ENCODE data around the gene CCT5. TPM values are rescaled to one million over a fixed set of nuclear protein-coding genes. Genes with fewer than 3 reads are reported as not detected.

CCT5 gene
- total RNA-seq, 1 donor from 2014 or later = 66.1 TPM

GRCh38 chr5:10289353-10289752 lies 39.3 kb downstream of the CCT5 start:
- peak overlapping the region; percentile 58 to 68 for H3K27ac ChIP-seq
- no peaks in the 10 kb centered on the region for H3K27me3 ChIP-seq
- peaks cover 0 to 12% of the 10 kb centered on the region in 2 donors for H3K4me1 ChIP-seq
- peaks cover 3 to 15% of the 10 kb centered on the region in 2 donors for H3K36me3 ChIP-seq
- DNase-seq (ENCODE audit: low spot score in 2 of 2) = no peak
- peak overlapping the region; percentile 8 to 24 for H3K4me3 ChIP-seq
- intact Hi-C loops (cut with DNase I) = loop anchor here (5.0 kb wide), 1 partner anchor 63 kb away; the partner anchor contains the start of gene MARCHF6
- H3K9me3 ChIP-seq = no peaks in the 10 kb centered on the region
- TF ChIP-seq CTCF (IDR thresholded peaks at IDR 0.05) = no peak

- H3K4me1 ChIP-seq = peaks cover 0 to 12% of the 10 kb centered on the region in 2 donors
- TF ChIP-seq CTCF (IDR thresholded peaks at IDR 0.05) = no peak
- H3K4me3 ChIP-seq = peak overlapping the region in 1 of 2 donors; percentile 24
- no peaks in the 10 kb centered on the region for H3K9me3 ChIP-seq
- intact Hi-C loops (cut with DNase I) = loop anchor here (5.0 kb wide), 1 partner anchor 62 kb away; the partner anchor contains the start of gene MARCHF6
- no peak for DNase-seq (ENCODE audit: low spot score in 2 of 2)
- peaks cover 3 to 15% of the 10 kb centered on the region in 2 donors for H3K36me3 ChIP-seq
- peak overlapping the region; percentile 58 to 68 for H3K27ac ChIP-seq
- no peaks in the 10 kb centered on the region for H3K27me3 ChIP-seq
Observed at GRCh38 chr5:10289991-10290390, 39.9 kb downstream of the CCT5 start.

GRCh38 chr5:10290438-10290837 lies 40.4 kb downstream of the CCT5 start:
- no peak overlapping the region for H3K27ac ChIP-seq
- no peak for TF ChIP-seq CTCF (IDR thresholded peaks at IDR 0.05)
- peaks cover 0 to 12% of the 10 kb centered on the region in 2 donors for H3K4me1 ChIP-seq
- no peak for DNase-seq (ENCODE audit: low spot score in 2 of 2)
- no peak overlapping the region for H3K4me3 ChIP-seq
- no peaks in the 10 kb centered on the region for H3K27me3 ChIP-seq
- no peaks in the 10 kb centered on the region for H3K9me3 ChIP-seq
- peaks cover 3 to 15% of the 10 kb centered on the region in 2 donors for H3K36me3 ChIP-seq
- intact Hi-C loops (cut with DNase I) = no loop called here

- H3K27me3 ChIP-seq = no peaks in the 10 kb centered on the region
- intact Hi-C loops (cut with DNase I) = no loop called here
- no peak for TF ChIP-seq CTCF (IDR thresholded peaks at IDR 0.05)
Observed at GRCh38 chr5:10291692-10292339, 41.7 kb downstream of the CCT5 start.

GRCh38 chr5:10293907-10294662 lies 44.0 kb downstream of the CCT5 start:
- H3K9me3 ChIP-seq = no peaks in the 10 kb centered on the region
- H3K4me3 ChIP-seq = no peak overlapping the region
- H3K27ac ChIP-seq = no peak overlapping the region
- peaks cover 0 to 7% of the 10 kb centered on the region in 2 donors for H3K4me1 ChIP-seq
- peaks cover 0 to 3% of the 10 kb centered on the region in 2 donors for H3K36me3 ChIP-seq
- no peak for DNase-seq (ENCODE audit: low spot score in 2 of 2)
- H3K27me3 ChIP-seq = no peaks in the 10 kb centered on the region
- TF ChIP-seq CTCF (IDR thresholded peaks at IDR 0.05) = no peak
- intact Hi-C loops (cut with DNase I) = no loop called here

More at GRCh38 chr5:10291692-10292339, 41.7 kb downstream of the CCT5 start:
- Histone ChIP-seq H3K36me3 (peaks cover 3 to 10% of the 10 kb centered on the region in 2 donors), H3K4me1 (peaks cover 0 to 12% of the 10 kb centered on the region in 2 donors), H3K9me3 (no peaks in the 10 kb centered on the region), H3K4me3 (no peak overlapping the region), H3K27ac (no peak overlapping the region)
- no peak for DNase-seq (ENCODE audit: low spot score in 2 of 2)

All from ascending aorta (tissue), 2 donors.